NB4 (cell line): ENCODE measurements around the gene ABCB8.

Experiments used
- CTCF ChIP-seq: IDR thresholded peaks from one replicate; pipeline ENCODE4 v1.5.1; 2012; ENCODE audit warnings: low read depth, low read length
- MYC ChIP-seq: IDR thresholded peaks from 2 replicates; pipeline ENCODE4 v1.6.1; 2011; ENCODE audit warnings: low read depth, low read length

GRCh38 chr7:151008143-151008510 is 20.1 kb upstream of the ABCB8 start:
- TF ChIP-seq CTCF (no peak), MYC (no peak)
